GM19238 (cell line): ENCODE data around the gene SLC26A11.
A peak's percentile ranks its signal among the peaks of the same experiment; 100 is the strongest.
"Not testable (repeated sequence)": the region's sequence is repeated elsewhere in the genome, so short reads cannot be mapped to it uniquely, and the experiment has no call there.

Experiments used
- DNase-seq: peaks from one replicate; pipeline ENCODE4 v3.0.0; 2011; ENCODE audit warnings: low spot score; ENCODE audit not compliant: insufficient read length

The SLC26A11 gene

GRCh38 chr17:80243526-80244433, 23.6 kb downstream of the SLC26A11 start:
- no peak for DNase-seq

- not testable (repeated sequence) for DNase-seq
Observed at GRCh38 chr17:80244448-80244847, 24.2 kb downstream of the SLC26A11 start.

GRCh38 chr17:80244871-80245509, 24.8 kb downstream of the SLC26A11 start:
- no peak for DNase-seq

- DNase-seq: no peak
Observed at GRCh38 chr17:80245566-80246265, 25.5 kb downstream of the SLC26A11 start.

- DNase-seq: no peak
Observed at GRCh38 chr17:80246266-80246681, 26.0 kb downstream of the SLC26A11 start.

- no peak for DNase-seq
Observed at GRCh38 chr17:80246726-80247125, 26.5 kb downstream of the SLC26A11 start.

- DNase-seq: no peak
Observed at GRCh38 chr17:80247561-80247960, 27.3 kb downstream of the SLC26A11 start.

- no peak for DNase-seq
Observed at GRCh38 chr17:80248001-80248893, 28.0 kb downstream of the SLC26A11 start.

GRCh38 chr17:80248894-80249710, 28.9 kb downstream of the SLC26A11 start:
- no peak for DNase-seq

GRCh38 chr17:80251966-80252365, 31.7 kb downstream of the SLC26A11 start:
- DNase-seq: no peak

GRCh38 chr17:80252871-80253270, 32.6 kb downstream of the SLC26A11 start:
- peak; percentile 84 for DNase-seq

GRCh38 chr17:80253631-80254395, 33.6 kb downstream of the SLC26A11 start:
- DNase-seq: no peak

- peak; percentile 52 for DNase-seq
Observed at GRCh38 chr17:80254396-80255251, 34.4 kb downstream of the SLC26A11 start.

- DNase-seq: no peak
Observed at GRCh38 chr17:80256034-80256350, 35.8 kb downstream of the SLC26A11 start.

- DNase-seq: no peak
Observed at GRCh38 chr17:80257716-80258213, 37.5 kb downstream of the SLC26A11 start.

GRCh38 chr17:80258296-80258695, 38.1 kb downstream of the SLC26A11 start:
- DNase-seq: not testable (repeated sequence)

GRCh38 chr17:80259457-80260068, 39.3 kb downstream of the SLC26A11 start:
- DNase-seq: no peak

GRCh38 chr17:80260069-80260535, 39.9 kb downstream of the SLC26A11 start:
- peak; percentile 87 for DNase-seq
